WTC11 (cell line): Measurements from ENCODE around the gene PLK2.

Source experiments
- CREM ChIP-seq: sonication (generic); formaldehyde crosslinking; IDR thresholded peaks from 2 replicates; pipeline ENCODE4 v1.8.1; 2022; ENCODE audit warnings: mild to moderate bottlenecking, missing genetic modification reagents, moderate library complexity
- SMAD3 ChIP-seq: sonication (generic); formaldehyde crosslinking; IDR thresholded peaks from 2 replicates; pipeline ENCODE4 v1.8.0; 2022; ENCODE audit warnings: missing genetic modification reagents, mild to moderate bottlenecking, borderline replicate concordance
- TF ChIP-seq, protein P1 (sequence below): fragments of 200-600 bp; IDR thresholded peaks from 2 replicates; pipeline ENCODE4 v1.8.0; 2022; ENCODE audit warnings: antibody characterized with exemption
- TF ChIP-seq, protein P2 (sequence below): sonication (generic); formaldehyde crosslinking; IDR thresholded peaks from 2 replicates; pipeline ENCODE4 v1.8.0; 2022; ENCODE audit warnings: mild to moderate bottlenecking, missing genetic modification reagents

DNA sequence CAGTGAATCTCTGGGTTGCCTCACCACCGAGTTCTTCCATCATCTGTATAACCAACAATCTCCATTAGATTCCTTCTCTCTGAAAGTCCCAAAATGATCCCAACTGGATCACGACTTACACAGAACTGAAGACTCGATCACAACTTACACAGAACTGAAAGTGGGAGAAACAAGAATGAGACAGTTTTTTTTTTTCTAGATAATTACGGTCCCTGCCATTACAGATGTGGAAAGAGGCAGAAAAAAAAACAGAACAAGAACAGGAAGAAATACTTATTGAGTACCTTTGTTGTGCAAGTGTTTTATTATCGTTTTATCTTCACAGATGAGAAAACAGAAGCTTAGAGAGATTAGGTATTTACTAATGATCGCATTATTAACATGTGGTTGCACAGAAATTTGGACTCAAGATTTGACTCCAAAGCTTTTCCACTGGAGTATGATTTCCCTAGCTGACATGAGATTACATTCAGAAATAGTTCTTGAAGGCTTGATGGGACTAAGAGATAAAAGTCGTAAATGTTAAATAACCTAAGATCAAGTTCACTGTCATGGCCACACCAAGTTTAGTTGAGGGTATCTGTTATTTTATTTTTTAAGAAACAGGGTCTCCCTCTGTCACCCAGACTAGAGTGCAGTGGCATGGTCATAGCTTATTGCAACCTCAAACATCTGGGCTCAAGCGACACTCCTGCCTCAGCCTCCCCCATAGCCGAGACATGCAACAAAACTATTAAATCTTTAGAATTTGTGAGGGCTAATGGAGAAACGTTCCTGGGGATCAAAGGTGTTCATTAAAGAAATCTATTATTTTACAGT is 8.9 kb downstream of the PLK2 start:
- no peak for TF ChIP-seq CREM (CRISPR knock-in tag)
- TF ChIP-seq, protein P1, sequence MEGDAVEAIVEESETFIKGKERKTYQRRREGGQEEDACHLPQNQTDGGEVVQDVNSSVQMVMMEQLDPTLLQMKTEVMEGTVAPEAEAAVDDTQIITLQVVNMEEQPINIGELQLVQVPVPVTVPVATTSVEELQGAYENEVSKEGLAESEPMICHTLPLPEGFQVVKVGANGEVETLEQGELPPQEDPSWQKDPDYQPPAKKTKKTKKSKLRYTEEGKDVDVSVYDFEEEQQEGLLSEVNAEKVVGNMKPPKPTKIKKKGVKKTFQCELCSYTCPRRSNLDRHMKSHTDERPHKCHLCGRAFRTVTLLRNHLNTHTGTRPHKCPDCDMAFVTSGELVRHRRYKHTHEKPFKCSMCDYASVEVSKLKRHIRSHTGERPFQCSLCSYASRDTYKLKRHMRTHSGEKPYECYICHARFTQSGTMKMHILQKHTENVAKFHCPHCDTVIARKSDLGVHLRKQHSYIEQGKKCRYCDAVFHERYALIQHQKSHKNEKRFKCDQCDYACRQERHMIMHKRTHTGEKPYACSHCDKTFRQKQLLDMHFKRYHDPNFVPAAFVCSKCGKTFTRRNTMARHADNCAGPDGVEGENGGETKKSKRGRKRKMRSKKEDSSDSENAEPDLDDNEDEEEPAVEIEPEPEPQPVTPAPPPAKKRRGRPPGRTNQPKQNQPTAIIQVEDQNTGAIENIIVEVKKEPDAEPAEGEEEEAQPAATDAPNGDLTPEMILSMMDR: no peak
- TF ChIP-seq SMAD3 (CRISPR knock-in tag): no peak
- TF ChIP-seq, protein P2, sequence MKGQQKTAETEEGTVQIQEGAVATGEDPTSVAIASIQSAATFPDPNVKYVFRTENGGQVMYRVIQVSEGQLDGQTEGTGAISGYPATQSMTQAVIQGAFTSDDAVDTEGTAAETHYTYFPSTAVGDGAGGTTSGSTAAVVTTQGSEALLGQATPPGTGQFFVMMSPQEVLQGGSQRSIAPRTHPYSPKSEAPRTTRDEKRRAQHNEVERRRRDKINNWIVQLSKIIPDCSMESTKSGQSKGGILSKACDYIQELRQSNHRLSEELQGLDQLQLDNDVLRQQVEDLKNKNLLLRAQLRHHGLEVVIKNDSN (CRISPR knock-in tag): no peak
